HEK293 (cell line): ENCODE results near the gene LMAN2L.

Experiments used
- ZNF19 ChIP-seq: fragments of 450-650 bp; formaldehyde crosslinking; IDR thresholded peaks from 2 replicates; pipeline ENCODE4; 2016; ENCODE audit warnings: missing biosample characterization, missing genetic modification characterization, low read depth
- ZNF48 ChIP-seq: fragments of 450-650 bp; formaldehyde crosslinking; IDR thresholded peaks from 2 replicates; pipeline ENCODE4 v1.5.1; 2016; ENCODE audit warnings: missing biosample characterization, missing genetic modification characterization
- TF ChIP-seq, protein P1 (sequence below): fragments of 450-650 bp; formaldehyde crosslinking; IDR thresholded peaks from 2 replicates; pipeline ENCODE4 v1.5.1; 2016; ENCODE audit warnings: missing biosample characterization, missing genetic modification characterization
- TF ChIP-seq, protein P2 (sequence below): fragments of 450-650 bp; formaldehyde crosslinking; conservative IDR thresholded peaks from 2 replicates; pipeline ENCODE4 v1.5.1; 2016; ENCODE audit warnings: low read depth, missing biosample characterization, missing genetic modification characterization

DNA sequence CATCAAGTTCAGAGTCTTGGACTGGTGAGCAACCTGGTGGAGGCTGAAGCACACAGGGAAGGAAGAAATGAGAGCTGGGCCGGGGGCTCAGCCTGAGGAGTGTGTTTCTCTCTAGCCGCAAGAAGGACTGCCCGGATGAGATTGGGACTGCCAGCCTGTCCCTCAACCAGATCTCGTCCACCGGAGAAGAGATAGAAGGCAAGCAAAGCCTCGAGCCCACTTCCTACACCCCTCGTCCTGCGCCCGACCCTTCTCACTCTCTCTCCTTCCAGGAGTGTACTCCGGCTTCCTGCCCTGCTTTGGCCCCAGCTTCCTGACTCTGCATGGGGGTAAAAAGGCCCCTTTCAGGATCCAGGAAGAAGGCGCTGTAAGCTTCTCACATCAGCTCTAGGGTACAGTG is 71.1 kb downstream of the LMAN2L start:
- TF ChIP-seq, protein P1, sequence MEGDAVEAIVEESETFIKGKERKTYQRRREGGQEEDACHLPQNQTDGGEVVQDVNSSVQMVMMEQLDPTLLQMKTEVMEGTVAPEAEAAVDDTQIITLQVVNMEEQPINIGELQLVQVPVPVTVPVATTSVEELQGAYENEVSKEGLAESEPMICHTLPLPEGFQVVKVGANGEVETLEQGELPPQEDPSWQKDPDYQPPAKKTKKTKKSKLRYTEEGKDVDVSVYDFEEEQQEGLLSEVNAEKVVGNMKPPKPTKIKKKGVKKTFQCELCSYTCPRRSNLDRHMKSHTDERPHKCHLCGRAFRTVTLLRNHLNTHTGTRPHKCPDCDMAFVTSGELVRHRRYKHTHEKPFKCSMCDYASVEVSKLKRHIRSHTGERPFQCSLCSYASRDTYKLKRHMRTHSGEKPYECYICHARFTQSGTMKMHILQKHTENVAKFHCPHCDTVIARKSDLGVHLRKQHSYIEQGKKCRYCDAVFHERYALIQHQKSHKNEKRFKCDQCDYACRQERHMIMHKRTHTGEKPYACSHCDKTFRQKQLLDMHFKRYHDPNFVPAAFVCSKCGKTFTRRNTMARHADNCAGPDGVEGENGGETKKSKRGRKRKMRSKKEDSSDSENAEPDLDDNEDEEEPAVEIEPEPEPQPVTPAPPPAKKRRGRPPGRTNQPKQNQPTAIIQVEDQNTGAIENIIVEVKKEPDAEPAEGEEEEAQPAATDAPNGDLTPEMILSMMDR: no peak
- no peak for TF ChIP-seq ZNF19 (tag by site-specific recombination)
- no peak for TF ChIP-seq ZNF48 (tag by site-specific recombination)
- TF ChIP-seq, protein P2, sequence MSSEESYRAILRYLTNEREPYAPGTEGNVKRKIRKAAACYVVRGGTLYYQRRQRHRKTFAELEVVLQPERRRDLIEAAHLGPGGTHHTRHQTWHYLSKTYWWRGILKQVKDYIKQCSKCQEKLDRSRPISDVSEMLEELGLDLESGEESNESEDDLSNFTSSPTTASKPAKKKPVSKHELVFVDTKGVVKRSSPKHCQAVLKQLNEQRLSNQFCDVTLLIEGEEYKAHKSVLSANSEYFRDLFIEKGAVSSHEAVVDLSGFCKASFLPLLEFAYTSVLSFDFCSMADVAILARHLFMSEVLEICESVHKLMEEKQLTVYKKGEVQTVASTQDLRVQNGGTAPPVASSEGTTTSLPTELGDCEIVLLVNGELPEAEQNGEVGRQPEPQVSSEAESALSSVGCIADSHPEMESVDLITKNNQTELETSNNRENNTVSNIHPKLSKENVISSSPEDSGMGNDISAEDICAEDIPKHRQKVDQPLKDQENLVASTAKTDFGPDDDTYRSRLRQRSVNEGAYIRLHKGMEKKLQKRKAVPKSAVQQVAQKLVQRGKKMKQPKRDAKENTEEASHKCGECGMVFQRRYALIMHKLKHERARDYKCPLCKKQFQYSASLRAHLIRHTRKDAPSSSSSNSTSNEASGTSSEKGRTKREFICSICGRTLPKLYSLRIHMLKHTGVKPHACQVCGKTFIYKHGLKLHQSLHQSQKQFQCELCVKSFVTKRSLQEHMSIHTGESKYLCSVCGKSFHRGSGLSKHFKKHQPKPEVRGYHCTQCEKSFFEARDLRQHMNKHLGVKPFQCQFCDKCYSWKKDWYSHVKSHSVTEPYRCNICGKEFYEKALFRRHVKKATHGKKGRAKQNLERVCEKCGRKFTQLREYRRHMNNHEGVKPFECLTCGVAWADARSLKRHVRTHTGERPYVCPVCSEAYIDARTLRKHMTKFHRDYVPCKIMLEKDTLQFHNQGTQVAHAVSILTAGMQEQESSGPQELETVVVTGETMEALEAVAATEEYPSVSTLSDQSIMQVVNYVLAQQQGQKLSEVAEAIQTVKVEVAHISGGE (tag by site-specific recombination): no peak
